ENCODE results near the gene INAFM1.

Gene INAFM1

GRCh38 chr19:47227352-47228167 is 47.1 kb upstream of the INAFM1 start (continued):
- TF ChIP-seq ZNF518A (tag by site-specific recombination; conservative IDR thresholded peaks at IDR 0.05; ENCODE audit: low read depth) (no peak), ZNF513 (tag by site-specific recombination; IDR thresholded peaks at IDR 0.05) (no peak), REST (tag by site-specific recombination; IDR thresholded peaks at IDR 0.05) (no peak), ZNF707 (tag by site-specific recombination; IDR thresholded peaks at IDR 0.05) (no peak), ZNF704 (tag by site-specific recombination; IDR thresholded peaks at IDR 0.05) (no peak), ZNF148 (tag by site-specific recombination; IDR thresholded peaks at IDR 0.05; ENCODE audit: borderline replicate concordance) (no peak), ZNF138 (tag by site-specific recombination; IDR thresholded peaks at IDR 0.05; ENCODE audit: borderline replicate concordance) (no peak), PRDM1 (tag by site-specific recombination; IDR thresholded peaks at IDR 0.05) (peak; percentile 77), ZBTB26 (tag by site-specific recombination; optimal IDR thresholded peaks at IDR 0.05) (peak; percentile 54), ZNF776 (tag by site-specific recombination; IDR thresholded peaks at IDR 0.05; ENCODE audit: borderline replicate concordance) (no peak), SCRT1 (tag by site-specific recombination; IDR thresholded peaks at IDR 0.05; ENCODE audit: borderline replicate concordance) (0 out of 2 replicates have a peak, but pooled peaks have one; percentile 8), ZNF248 (tag by site-specific recombination; IDR thresholded peaks at IDR 0.05) (no peak), GFI1B (tag by site-specific recombination; IDR thresholded peaks at IDR 0.05) (no peak), SALL2 (tag by site-specific recombination; IDR thresholded peaks at IDR 0.05; ENCODE audit: borderline replicate concordance) (no peak), ZBTB10 (tag by site-specific recombination; IDR thresholded peaks at IDR 0.05) (peak; percentile 96), ZNF354C (tag by site-specific recombination; IDR thresholded peaks at IDR 0.05; ENCODE audit: borderline replicate concordance, low read depth) (no peak), ZNF600 (tag by site-specific recombination; IDR thresholded peaks at IDR 0.05) (no peak)
